HEK293T (cell line): ENCODE data around the gene ABCA6.

Experiments
- CTCF ChIA-PET: fragments of 350-600 bp; formaldehyde crosslinking; extraction: SDS; loops from one replicate; lab custom pipeline; 2021; ENCODE audit warnings: antibody characterized with exemption, inconsistent platforms; lab: Yijun Ruan, JAX
- POLR2A ChIA-PET: fragments of 350-600 bp; formaldehyde crosslinking; extraction: SDS; loops from one replicate; lab custom pipeline; 2020; ENCODE audit warnings: antibody characterized with exemption, inconsistent platforms; lab: Yijun Ruan, JAX
- DNase-seq: peaks from one replicate; pipeline ENCODE4 v3.0.0; 2012; ENCODE audit warnings: mixed read lengths; ENCODE audit errors: extremely low spot score
- ARNT ChIP-seq: fragments of 450-650 bp; IDR thresholded peaks from 2 replicates; pipeline ENCODE4 v1.6.1; 2017; ENCODE audit warnings: mild to moderate bottlenecking
- BHLHE40 ChIP-seq: fragments of 450-650 bp; IDR thresholded peaks from 2 replicates; pipeline ENCODE4 v1.6.1; 2016; ENCODE audit warnings: mild to moderate bottlenecking, moderate library complexity, borderline replicate concordance
- CTBP1 ChIP-seq: fragments of 450-650 bp; IDR thresholded peaks from 2 replicates; pipeline ENCODE4 v1.6.1; 2016; ENCODE audit warnings: borderline replicate concordance
- ELF4 ChIP-seq: fragments of 450-650 bp; IDR thresholded peaks from 2 replicates; pipeline ENCODE4 v1.6.1; 2017; ENCODE audit warnings: antibody characterized with exemption
- FOXA1 ChIP-seq: fragments of 450-650 bp; IDR thresholded peaks from 2 replicates; pipeline ENCODE4 v1.6.1; 2016; ENCODE audit warnings: mild to moderate bottlenecking
- FOXK2 ChIP-seq: fragments of 450-650 bp; IDR thresholded peaks from 2 replicates; pipeline ENCODE4 v1.6.1; 2016; ENCODE audit warnings: mild to moderate bottlenecking
- FOXM1 ChIP-seq: fragments of 450-650 bp; IDR thresholded peaks from 2 replicates; pipeline ENCODE4 v1.6.1; 2017; ENCODE audit warnings: mild to moderate bottlenecking, borderline replicate concordance
- HDGF ChIP-seq: fragments of 450-650 bp; IDR thresholded peaks from 2 replicates; pipeline ENCODE4 v1.6.1; 2017; ENCODE audit warnings: antibody characterized with exemption, borderline replicate concordance
- L3MBTL2 ChIP-seq: fragments of 450-650 bp; conservative IDR thresholded peaks from 2 replicates; pipeline ENCODE4 v1.6.1; 2016; ENCODE audit warnings: mild to moderate bottlenecking
- LEF1 ChIP-seq: fragments of 450-650 bp; IDR thresholded peaks from 2 replicates; pipeline ENCODE4 v1.6.1; 2017; ENCODE audit warnings: mild to moderate bottlenecking, borderline replicate concordance
- NFRKB ChIP-seq: fragments of 450-650 bp; IDR thresholded peaks from 2 replicates; pipeline ENCODE4 v1.6.1; 2016; ENCODE audit warnings: mild to moderate bottlenecking, moderate library complexity
- PKNOX1 ChIP-seq: fragments of 450-650 bp; IDR thresholded peaks from 2 replicates; pipeline ENCODE4 v1.6.1; 2016
- SP1 ChIP-seq: fragments of 450-650 bp; IDR thresholded peaks from 2 replicates; pipeline ENCODE4 v1.6.1; 2017
- SUZ12 ChIP-seq: fragments of 450-650 bp; IDR thresholded peaks from 2 replicates; pipeline ENCODE4 v1.6.1; 2016; ENCODE audit warnings: mild to moderate bottlenecking
- TARDBP ChIP-seq: fragments of 450-650 bp; IDR thresholded peaks from 2 replicates; pipeline ENCODE4 v1.6.1; 2016
- ZNF384 ChIP-seq: fragments of 450-650 bp; IDR thresholded peaks from 2 replicates; pipeline ENCODE4 v1.6.1; 2016

ABCA6 gene

GRCh38 chr17:69130627-69131296 lies 10.9 kb downstream of the ABCA6 start:
- ChIA-PET POLR2A (no interaction called here), CTCF (no interaction called here)
- TF ChIP-seq CTBP1 (no peak), BHLHE40 (no peak), ZNF384 (no peak), NFRKB (no peak), FOXA1 (no peak), ARNT (no peak), ELF4 (no peak), FOXM1 (no peak), SUZ12 (no peak), L3MBTL2 (no peak)
- DNase-seq, result no peak

GRCh38 chr17:69123626-69124025 lies 18.1 kb downstream of the ABCA6 start:
- TF ChIP-seq NFRKB, result no peak
- no peak for TF ChIP-seq BHLHE40
- TF ChIP-seq ZNF384, result no peak
- no peak for TF ChIP-seq SUZ12
- no peak for TF ChIP-seq L3MBTL2
- TF ChIP-seq FOXA1, result no peak
- TF ChIP-seq SP1, result no peak
- no peak for DNase-seq
- POLR2A ChIA-PET, result no interaction called here
- CTCF ChIA-PET, result no interaction called here

- ChIA-PET CTCF (no interaction called here), POLR2A (no interaction called here)
- no peak for DNase-seq
- TF ChIP-seq SUZ12, result no peak
- TF ChIP-seq L3MBTL2, result no peak
- TF ChIP-seq FOXA1, result no peak
- no peak for TF ChIP-seq NFRKB
- no peak for TF ChIP-seq ZNF384
- no peak for TF ChIP-seq BHLHE40
- TF ChIP-seq ARNT, result no peak
- TF ChIP-seq TARDBP, result no peak
- no peak for TF ChIP-seq ELF4
- no peak for TF ChIP-seq SP1
- no peak for TF ChIP-seq HDGF
- no peak for TF ChIP-seq CTBP1
- TF ChIP-seq FOXK2, result no peak
- TF ChIP-seq PKNOX1, result no peak
- TF ChIP-seq FOXM1, result no peak
- TF ChIP-seq LEF1, result no peak
Observed at GRCh38 chr17:69122065-69122464, 19.6 kb downstream of the ABCA6 start.

- CTCF ChIA-PET, result no interaction called here
- TF ChIP-seq FOXA1 (no peak), ARNT (no peak), FOXK2 (no peak), TARDBP (no peak)
- POLR2A ChIA-PET, result no interaction called here
- no peak for DNase-seq
Observed at GRCh38 chr17:69117855-69118784, 23.6 kb downstream of the ABCA6 start.

GRCh38 chr17:69111794-69112193 lies 29.9 kb downstream of the ABCA6 start:
- ChIA-PET CTCF (no interaction called here), POLR2A (no interaction called here)
- no peak for DNase-seq
- TF ChIP-seq NFRKB (no peak), FOXA1 (no peak), HDGF (no peak)

- TF ChIP-seq FOXK2 (no peak), TARDBP (no peak), ELF4 (no peak), CTBP1 (no peak), FOXM1 (no peak), BHLHE40 (no peak), SP1 (no peak), PKNOX1 (no peak), LEF1 (no peak), ARNT (no peak), HDGF (no peak), ZNF384 (no peak), NFRKB (no peak), FOXA1 (no peak)
- DNase-seq, result no peak
- ChIA-PET CTCF (no interaction called here), POLR2A (no interaction called here)
Observed at GRCh38 chr17:69105907-69106730, 35.6 kb downstream of the ABCA6 start.
